Skin epidermis (tissue), 12 donors: ENCODE measurements around the gene UBE2B.

Experiments
- H3K27ac ChIP-seq, 21 experiments: fragments of 200-600 bp; sonication (generic) in 11 of 21; one replicate each; pipeline ENCODE4 v1.5.0; 2020; ENCODE audit warnings: mild to moderate bottlenecking in 3 of 21, inconsistent platforms in 2 of 21, moderate library complexity in 2 of 21
- H3K4me3 ChIP-seq, 7 experiments: fragments of 200-600 bp; sonication (generic) in 2 of 7; one replicate each; pipeline ENCODE4 v1.5.0; 2020; ENCODE audit warnings: inconsistent platforms in 2 of 7, mild to moderate bottlenecking in 2 of 7, moderate library complexity in 1 of 7

Gene UBE2B

GRCh38 chr5:134432677-134433359 is 61.4 kb downstream of the UBE2B start:
- H3K4me3 ChIP-seq = no peak overlapping the region
- H3K27ac ChIP-seq = no peak overlapping the region

GRCh38 chr5:134435560-134435959 is 64.2 kb downstream of the UBE2B start:
- Histone ChIP-seq H3K27ac (no peak overlapping the region), H3K4me3 (no peak overlapping the region)

GRCh38 chr5:134436523-134437339 is 65.4 kb downstream of the UBE2B start:
- Histone ChIP-seq H3K27ac (peak overlapping the region in 17 of 21 experiments; percentile 1 to 71 (median 26)), H3K4me3 (peak overlapping the region in 1 of 7 experiments; percentile 5)

GRCh38 chr5:134437340-134437846 is 66.0 kb downstream of the UBE2B start:
- peak overlapping the region in 12 of 21 experiments; percentile 1 to 70 (median 26) for H3K27ac ChIP-seq
- H3K4me3 ChIP-seq = no peak overlapping the region

GRCh38 chr5:134437847-134438581 is 66.6 kb downstream of the UBE2B start:
- Histone ChIP-seq H3K27ac (peak overlapping the region in 7 of 21 experiments; percentile 17 to 67 (median 51)), H3K4me3 (no peak overlapping the region)

- no peak overlapping the region for H3K4me3 ChIP-seq
- peak overlapping the region in 14 of 21 experiments; percentile 6 to 68 (median 40) for H3K27ac ChIP-seq
These were observed 67.4 kb downstream of the UBE2B start for GRCh38 chr5:134438721-134439123.

GRCh38 chr5:134439210-134439654 is 67.9 kb downstream of the UBE2B start:
- Histone ChIP-seq H3K4me3 (no peak overlapping the region), H3K27ac (peak overlapping the region in 12 of 21 experiments; percentile 6 to 68 (median 30))

- Histone ChIP-seq H3K27ac (no peak overlapping the region), H3K4me3 (no peak overlapping the region)
These were observed 68.9 kb downstream of the UBE2B start for GRCh38 chr5:134440201-134440755.
